HFFc6 (cell line): ENCODE data around the gene SLC23A2. TPM values are rescaled to one million over a fixed set of nuclear protein-coding genes. Genes with fewer than 3 reads are reported as not detected.

Experiments
- DNase-seq: peaks from one replicate; pipeline ENCODE4 v3.0.0-alpha.2; 2018
- H3K27ac Mint-ChIP-seq: 2 replicates; pipeline ENCODE4 v1.8.0; 2020; ENCODE audit warnings: mild to moderate bottlenecking, mixed read lengths
- H3K27me3 Mint-ChIP-seq: 2 replicates; pipeline ENCODE4 v1.8.0; 2021; ENCODE audit warnings: mild to moderate bottlenecking, moderate library complexity, mixed read lengths; ENCODE audit not compliant: insufficient read depth
- H3K36me3 Mint-ChIP-seq: 2 replicates; pipeline ENCODE4 v1.8.0; 2021; ENCODE audit warnings: low read depth, mixed read lengths
- H3K4me1 Mint-ChIP-seq: 2 replicates; pipeline ENCODE4 v1.8.0; 2020; ENCODE audit warnings: low read depth, mixed read lengths
- H3K4me3 Mint-ChIP-seq: 2 replicates; pipeline ENCODE4 v1.8.0; 2020; ENCODE audit warnings: mild to moderate bottlenecking, moderate library complexity, mixed read lengths
- H3K9me3 Mint-ChIP-seq: 2 replicates; pipeline ENCODE4 v1.8.0; 2020; ENCODE audit warnings: mild to moderate bottlenecking, mixed read lengths
- CTCF ChIP-seq: fragments of 200-600 bp; sonication (generic); IDR thresholded peaks from 2 replicates; pipeline ENCODE4 v1.5.0; 2021; ENCODE audit warnings: antibody characterized with exemption, mild to moderate bottlenecking
- total RNA-seq, 6 experiments: library from RNA; stranded (reverse); fragmentation: NEBNext Ultra II Directional; extraction: Animal tissue kit (Norgen Biotek cat#: 25700); gene quantifications; 2 replicates in 1 of 6; 3 replicates in 5 of 6; pipeline ENCODE4 v1.2.3, GENCODE V29; 2021

The SLC23A2 gene
- total RNA-seq, 6 experiments from 2014 or later, result 12.5 to 17.2 (median 15.7) TPM

- Mint-ChIP-seq H3K27ac (no peak overlapping the region), H3K36me3 (no peaks in the 10 kb centered on the region; the same call in 1 of the 2 replicates), H3K4me3 (no peak overlapping the region), H3K9me3 (no peaks in the 10 kb centered on the region), H3K27me3 (no peaks in the 10 kb centered on the region; the same call in 1 of the 2 replicates), H3K4me1 (peaks cover 9% of the 10 kb centered on the region)
- DNase-seq, result no peak
- no peak for TF ChIP-seq CTCF
These were observed 80.7 kb downstream of the SLC23A2 start for GRCh38 chr20:4920655-4921054.

- Mint-ChIP-seq H3K4me3 (no peak overlapping the region), H3K36me3 (no peaks in the 10 kb centered on the region)
These were observed 81.2 kb downstream of the SLC23A2 start for GRCh38 chr20:4920131-4920530.

GRCh38 chr20:4919047-4919704 is 82.1 kb downstream of the SLC23A2 start:
- H3K4me1 Mint-ChIP-seq, result peaks cover 7% of the 10 kb centered on the region
- no peaks in the 10 kb centered on the region; the same call in 1 of the 2 replicates for H3K27me3 Mint-ChIP-seq
- H3K36me3 Mint-ChIP-seq, result no peaks in the 10 kb centered on the region
- no peak overlapping the region for H3K27ac Mint-ChIP-seq
- no peak for TF ChIP-seq CTCF
- no peak for DNase-seq
- H3K9me3 Mint-ChIP-seq, result no peaks in the 10 kb centered on the region
- no peak overlapping the region for H3K4me3 Mint-ChIP-seq

More at GRCh38 chr20:4920131-4920530, 81.2 kb downstream of the SLC23A2 start:
- DNase-seq, result no peak
- Mint-ChIP-seq H3K27ac (no peak overlapping the region), H3K27me3 (no peaks in the 10 kb centered on the region; the same call in 1 of the 2 replicates), H3K9me3 (no peaks in the 10 kb centered on the region), H3K4me1 (peaks cover 7% of the 10 kb centered on the region)
- no peak for TF ChIP-seq CTCF

- peaks cover 7% of the 10 kb centered on the region for H3K4me1 Mint-ChIP-seq
- H3K4me3 Mint-ChIP-seq, result no peak overlapping the region
- no peak for TF ChIP-seq CTCF
- no peaks in the 10 kb centered on the region for H3K36me3 Mint-ChIP-seq
- H3K9me3 Mint-ChIP-seq, result no peaks in the 10 kb centered on the region
- H3K27ac Mint-ChIP-seq, result no peak overlapping the region
- DNase-seq, result no peak
- no peaks in the 10 kb centered on the region for H3K27me3 Mint-ChIP-seq
These were observed 82.8 kb downstream of the SLC23A2 start for GRCh38 chr20:4918473-4918872.

GRCh38 chr20:4916971-4917881 is 84.1 kb downstream of the SLC23A2 start:
- Mint-ChIP-seq H3K27me3 (peaks cover 2% of the 10 kb centered on the region; the same call in 1 of the 2 replicates), H3K9me3 (no peaks in the 10 kb centered on the region), H3K27ac (0 out of 2 replicates have a peak overlapping the region, but pooled peaks have one; percentile 19), H3K36me3 (no peaks in the 10 kb centered on the region), H3K4me3 (no peak overlapping the region), H3K4me1 (peaks cover 7% of the 10 kb centered on the region)
- no peak; the same call in 1 of the 2 replicates for TF ChIP-seq CTCF
- DNase-seq, result peak; percentile 26
